Activated CD8-positive, alpha-beta T cell treated with anti-CD3 and anti-CD28 coated beads for 36 hours (primary cell): ENCODE measurements around the gene TTC39C. TPM values are rescaled to one million over a fixed set of nuclear protein-coding genes. Genes with fewer than 3 reads are reported as not detected.

Experiments
- ATAC-seq: fragments of 200-7000 bp; cut with Tn5 transposase; one replicate; pipeline ENCODE4 v1.10.0; 2021; ENCODE audit warnings: mild to moderate bottlenecking, moderate library complexity
- CTCF ChIA-PET: fragments of 350-600 bp; sonication (Branson Sonifier 250); formaldehyde crosslinking; loops from one replicate; lab custom pipeline; 2021; ENCODE audit warnings: antibody characterized with exemption; lab: Charles Lee
- POLR2A ChIA-PET: fragments of 350-600 bp; sonication (Branson Sonifier 250); formaldehyde crosslinking; loops from one replicate; lab custom pipeline; 2021; ENCODE audit warnings: antibody characterized with exemption; lab: Charles Lee
- DNase-seq: peaks from one replicate; pipeline ENCODE4 v3.0.0-alpha.2; 2020
- H3K27ac Mint-ChIP-seq: one replicate; pipeline ENCODE4 v1.8.0; 2021; ENCODE audit warnings: mild to moderate bottlenecking, mixed read lengths
- H3K27me3 Mint-ChIP-seq: one replicate; pipeline ENCODE4 v1.8.0; 2021; ENCODE audit warnings: mixed read lengths
- H3K36me3 Mint-ChIP-seq: one replicate; pipeline ENCODE4 v1.8.0; 2021; ENCODE audit warnings: low read depth, mixed read lengths
- H3K4me1 Mint-ChIP-seq: one replicate; pipeline ENCODE4 v1.8.0; 2021; ENCODE audit warnings: low read depth, mixed read lengths
- H3K4me3 Mint-ChIP-seq: one replicate; pipeline ENCODE4 v1.8.0; 2021; ENCODE audit warnings: mild to moderate bottlenecking, moderate library complexity, mixed read lengths
- H3K9me3 Mint-ChIP-seq: one replicate; pipeline ENCODE4 v1.8.0; 2021; ENCODE audit warnings: mixed read lengths
- intact Hi-C: fragments of 100-400 bp; cut with micrococcal nuclease; formaldehyde crosslinking; loops from one replicate; pipeline ENCODE4 v1.10.0; 2022
- total RNA-seq, 2 experiments: library from RNA; stranded (reverse); gene quantifications; one replicate each; pipeline ENCODE4 v1.2.3, GENCODE V29; 2021
- TF ChIP-seq, protein P1 (sequence below): fragments of 200-600 bp; IDR thresholded peaks from one replicate; pipeline ENCODE4 v1.8.0; 2022; ENCODE audit warnings: antibody characterized with exemption, mild to moderate bottlenecking

Gene TTC39C
- total RNA-seq, 2 experiments from 2014 or later = 37.9 to 43.0 TPM

DNA sequence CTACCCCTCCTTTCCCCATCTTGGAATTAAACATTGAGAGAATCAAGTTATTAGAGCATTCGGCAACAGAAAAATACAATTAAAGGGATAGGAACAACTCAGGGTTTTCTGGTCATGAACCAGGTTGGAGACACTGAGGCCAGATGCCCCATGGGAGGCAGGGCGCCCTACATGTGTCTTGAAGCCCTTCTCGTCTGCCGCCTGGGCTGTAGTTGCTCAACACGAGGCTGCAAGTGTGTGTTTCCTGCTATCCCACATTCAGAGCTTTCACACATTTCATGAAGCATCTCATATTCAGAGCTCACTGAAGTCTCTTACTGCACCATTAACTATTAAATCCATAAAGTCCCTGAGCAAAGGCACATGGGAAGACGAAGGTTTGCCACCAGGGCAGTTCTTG lies 28.8 kb downstream of the TTC39C start:
- no peaks in the 10 kb centered on the region for H3K9me3 Mint-ChIP-seq
- H3K4me1 Mint-ChIP-seq = peaks cover 60% of the 10 kb centered on the region
- no peak overlapping the region for H3K27ac Mint-ChIP-seq

DNA sequence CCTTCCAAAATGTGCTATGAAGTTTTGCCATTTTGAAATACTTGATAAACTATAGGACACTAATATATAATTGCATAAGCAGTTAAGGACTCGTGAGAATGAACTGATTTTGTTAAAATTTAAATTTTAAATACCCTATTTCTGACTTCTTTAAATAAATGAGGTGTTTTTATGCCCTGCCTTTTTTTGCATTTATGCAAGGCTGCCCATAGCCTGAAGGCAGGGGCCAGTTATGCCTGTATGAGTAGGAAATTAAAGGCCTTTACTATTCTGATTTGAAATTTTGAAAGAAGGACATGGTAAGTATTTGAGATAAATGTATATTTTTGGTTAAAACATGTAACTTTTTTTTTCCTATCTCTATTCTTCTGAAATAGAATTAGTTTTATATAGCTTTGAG lies 33.7 kb downstream of the TTC39C start:
- H3K4me3 Mint-ChIP-seq = no peak overlapping the region

More for the DNA sequence above, 28.8 kb downstream of the TTC39C start:
- TF ChIP-seq, protein P1, sequence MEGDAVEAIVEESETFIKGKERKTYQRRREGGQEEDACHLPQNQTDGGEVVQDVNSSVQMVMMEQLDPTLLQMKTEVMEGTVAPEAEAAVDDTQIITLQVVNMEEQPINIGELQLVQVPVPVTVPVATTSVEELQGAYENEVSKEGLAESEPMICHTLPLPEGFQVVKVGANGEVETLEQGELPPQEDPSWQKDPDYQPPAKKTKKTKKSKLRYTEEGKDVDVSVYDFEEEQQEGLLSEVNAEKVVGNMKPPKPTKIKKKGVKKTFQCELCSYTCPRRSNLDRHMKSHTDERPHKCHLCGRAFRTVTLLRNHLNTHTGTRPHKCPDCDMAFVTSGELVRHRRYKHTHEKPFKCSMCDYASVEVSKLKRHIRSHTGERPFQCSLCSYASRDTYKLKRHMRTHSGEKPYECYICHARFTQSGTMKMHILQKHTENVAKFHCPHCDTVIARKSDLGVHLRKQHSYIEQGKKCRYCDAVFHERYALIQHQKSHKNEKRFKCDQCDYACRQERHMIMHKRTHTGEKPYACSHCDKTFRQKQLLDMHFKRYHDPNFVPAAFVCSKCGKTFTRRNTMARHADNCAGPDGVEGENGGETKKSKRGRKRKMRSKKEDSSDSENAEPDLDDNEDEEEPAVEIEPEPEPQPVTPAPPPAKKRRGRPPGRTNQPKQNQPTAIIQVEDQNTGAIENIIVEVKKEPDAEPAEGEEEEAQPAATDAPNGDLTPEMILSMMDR = no peak
- Mint-ChIP-seq H3K36me3 (peaks cover 7% of the 10 kb centered on the region), H3K27me3 (no peaks in the 10 kb centered on the region), H3K4me3 (no peak overlapping the region)
- intact Hi-C loops = no loop called here
- CTCF ChIA-PET = interaction anchor here (0.8 to 1.6 kb wide), 4 partner anchors 14 to 125 kb away, joined by 3 read pairs; no protein-coding TSS in a partner anchor
- DNase-seq (no peak), ATAC-seq (no peak)
- POLR2A ChIA-PET = interaction anchor here (0.9 to 1.7 kb wide), 8 partner anchors 9 to 29 kb away, joined by 3 to 8 read pairs (median 4); partner anchors contain the start of gene TTC39C

DNA sequence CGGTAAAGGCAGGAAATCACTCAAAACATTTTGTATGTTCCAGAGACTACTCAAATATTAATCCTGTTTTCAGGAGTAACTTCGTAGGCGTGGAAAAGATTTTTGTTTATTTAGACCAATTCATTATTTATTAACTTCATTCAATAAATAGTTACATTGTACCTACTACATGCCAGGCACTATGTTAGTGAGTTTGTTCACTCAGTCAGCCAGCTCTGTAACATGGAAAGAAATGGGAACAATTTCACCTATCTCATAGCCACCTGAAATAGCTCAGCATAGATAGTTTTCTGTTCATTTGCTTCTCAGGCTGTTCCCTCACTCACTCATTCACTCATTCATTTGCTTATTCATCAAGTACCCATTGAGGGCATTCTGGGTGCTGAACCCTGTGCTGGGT lies 34.6 kb downstream of the TTC39C start:
- ATAC-seq = no peak
- CTCF ChIA-PET = no interaction called here

More for the DNA sequence above, 33.7 kb downstream of the TTC39C start:
- DNase-seq (no peak), ATAC-seq (no peak)
- Mint-ChIP-seq H3K36me3 (peaks cover 14% of the 10 kb centered on the region), H3K9me3 (no peaks in the 10 kb centered on the region), H3K27me3 (no peaks in the 10 kb centered on the region), H3K4me1 (peaks cover 66% of the 10 kb centered on the region), H3K27ac (peak overlapping the region; percentile 62)
- TF ChIP-seq, protein P1 = no peak
- POLR2A ChIA-PET = interaction anchor here (1.6 kb wide), 1 partner anchor 11 kb away, joined by 4 read pairs; no protein-coding TSS in a partner anchor
- CTCF ChIA-PET = interaction anchor here (2.1 kb wide), 1 partner anchor 19 kb away, joined by 6 read pairs; no protein-coding TSS in a partner anchor
- intact Hi-C loops = no loop called here

DNA sequence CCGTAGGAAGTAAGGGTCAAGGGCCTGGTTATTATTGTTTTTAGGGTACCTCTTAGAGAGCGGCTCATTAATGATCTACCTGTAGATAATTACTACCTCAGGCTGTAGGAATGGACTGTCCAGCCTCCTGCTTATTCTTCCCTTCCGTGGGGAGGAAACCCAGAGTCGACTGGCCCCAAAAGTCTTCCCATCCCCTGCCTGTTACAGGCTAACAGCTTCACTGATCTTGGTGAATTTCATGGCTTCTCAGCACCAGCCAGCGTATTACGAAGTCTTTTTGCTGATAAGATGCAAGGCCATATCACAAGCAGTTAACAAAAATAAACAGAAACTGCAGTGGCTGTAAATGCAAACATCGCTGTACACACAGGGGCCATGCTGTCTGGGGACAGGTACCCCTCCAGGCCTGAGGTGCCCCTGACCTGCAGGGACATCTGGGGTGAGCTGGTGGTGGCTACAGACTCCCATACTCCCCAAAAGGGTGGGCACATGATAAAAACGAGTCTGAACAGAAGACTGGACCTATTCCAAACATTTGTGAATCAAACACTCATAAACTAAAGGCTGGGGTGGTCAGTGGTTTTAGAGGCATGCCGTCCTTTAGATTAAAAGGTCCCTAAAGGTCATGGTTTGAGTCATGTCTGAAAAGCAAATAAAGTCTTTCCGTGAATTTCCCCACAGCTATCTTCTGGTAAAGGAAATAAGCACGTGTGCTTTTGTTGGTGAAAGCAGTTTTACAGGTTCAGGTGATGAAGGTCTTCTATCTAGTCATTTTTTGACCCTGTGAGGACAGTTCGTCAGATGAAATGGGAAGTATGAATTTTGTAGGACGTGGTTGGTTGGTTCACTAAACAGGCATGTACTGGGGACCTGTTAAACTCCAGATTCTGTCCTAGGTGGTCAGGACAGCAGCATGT lies 36.7 kb downstream of the TTC39C start:
- POLR2A ChIA-PET = interaction anchor here (1.0 kb wide), 1 partner anchor 37 kb away, joined by 3 read pairs; the partner anchor contains the start of gene TTC39C
- Mint-ChIP-seq H3K4me1 (peaks cover 78% of the 10 kb centered on the region), H3K27ac (peak overlapping the region; percentile 70), H3K36me3 (peaks cover 12% of the 10 kb centered on the region), H3K27me3 (no peaks in the 10 kb centered on the region), H3K4me3 (no peak overlapping the region), H3K9me3 (no peaks in the 10 kb centered on the region)
- intact Hi-C loops = no loop called here
- peak; percentile 41 for ATAC-seq
- TF ChIP-seq, protein P1 = no peak
- CTCF ChIA-PET = no interaction called here
- DNase-seq = peak; percentile 60

More for the DNA sequence above, 34.6 kb downstream of the TTC39C start:
- intact Hi-C loops = no loop called here
- TF ChIP-seq, protein P1 = no peak
- H3K4me1 Mint-ChIP-seq = peaks cover 66% of the 10 kb centered on the region
- H3K9me3 Mint-ChIP-seq = no peaks in the 10 kb centered on the region
- H3K36me3 Mint-ChIP-seq = peaks cover 15% of the 10 kb centered on the region
- peak overlapping the region; percentile 74 for H3K27ac Mint-ChIP-seq
- DNase-seq = no peak
- H3K4me3 Mint-ChIP-seq = no peak overlapping the region
- POLR2A ChIA-PET = no interaction called here
- H3K27me3 Mint-ChIP-seq = no peaks in the 10 kb centered on the region

DNA sequence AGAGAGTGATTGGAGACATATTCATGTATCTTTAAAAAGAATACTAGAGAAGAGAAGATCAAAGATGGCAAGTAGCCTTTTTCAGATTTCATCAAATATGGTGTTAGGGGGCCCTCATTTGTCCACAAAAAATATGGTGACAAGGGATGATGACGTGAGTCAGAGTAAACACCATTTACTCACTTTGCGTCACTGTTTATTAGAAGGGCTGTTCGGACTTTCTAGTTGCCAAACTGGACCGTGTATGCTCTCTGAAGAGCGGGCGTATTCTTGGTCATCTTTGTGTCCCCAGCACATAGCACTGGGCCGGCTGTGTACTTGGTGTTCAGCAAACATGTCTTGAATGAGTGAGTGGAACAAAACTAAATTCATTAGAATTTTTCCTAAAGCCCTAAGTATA lies 37.5 kb downstream of the TTC39C start:
- Mint-ChIP-seq H3K4me3 (no peak overlapping the region), H3K9me3 (no peaks in the 10 kb centered on the region), H3K27me3 (no peaks in the 10 kb centered on the region), H3K27ac (peak overlapping the region; percentile 70), H3K4me1 (peaks cover 85% of the 10 kb centered on the region), H3K36me3 (peaks cover 12% of the 10 kb centered on the region)
- ATAC-seq = no peak
- intact Hi-C loops = no loop called here
- ChIA-PET POLR2A (no interaction called here), CTCF (no interaction called here)
- no peak for DNase-seq
- TF ChIP-seq, protein P1 = no peak
